Cardiac septum (tissue), 1 donor: ENCODE measurements around the gene CD72. TPM values are rescaled to one million over a fixed set of nuclear protein-coding genes. Genes with fewer than 3 reads are reported as not detected.
A peak's percentile ranks its signal among the peaks of the same experiment; 100 is the strongest.
"Not testable (repeated sequence)": the region's sequence is repeated elsewhere in the genome, so short reads cannot be mapped to it uniquely, and the experiment has no call there.

Experiments used
- DNase-seq: peaks from one replicate; pipeline ENCODE4 v3.0.0-alpha.2; 2020; ENCODE audit warnings: low spot score
- intact Hi-C: fragments of 100-400 bp; cut with DNase I; formaldehyde crosslinking; loops from one replicate; pipeline ENCODE4 v1.14.0; 2022
- total RNA-seq: library from RNA; stranded (reverse); fragmentation: NEBNext Ultra II Directional; extraction: Animal tissue kit (Norgen Biotek cat#: 25700); gene quantifications from one replicate; pipeline ENCODE4 v1.2.1, GENCODE V29; 2021
- donor health status: DM: no; HTN: no; CAD: no.

The CD72 gene
- total RNA-seq, 1 donor from 2014 or later = 0.59 TPM

DNA sequence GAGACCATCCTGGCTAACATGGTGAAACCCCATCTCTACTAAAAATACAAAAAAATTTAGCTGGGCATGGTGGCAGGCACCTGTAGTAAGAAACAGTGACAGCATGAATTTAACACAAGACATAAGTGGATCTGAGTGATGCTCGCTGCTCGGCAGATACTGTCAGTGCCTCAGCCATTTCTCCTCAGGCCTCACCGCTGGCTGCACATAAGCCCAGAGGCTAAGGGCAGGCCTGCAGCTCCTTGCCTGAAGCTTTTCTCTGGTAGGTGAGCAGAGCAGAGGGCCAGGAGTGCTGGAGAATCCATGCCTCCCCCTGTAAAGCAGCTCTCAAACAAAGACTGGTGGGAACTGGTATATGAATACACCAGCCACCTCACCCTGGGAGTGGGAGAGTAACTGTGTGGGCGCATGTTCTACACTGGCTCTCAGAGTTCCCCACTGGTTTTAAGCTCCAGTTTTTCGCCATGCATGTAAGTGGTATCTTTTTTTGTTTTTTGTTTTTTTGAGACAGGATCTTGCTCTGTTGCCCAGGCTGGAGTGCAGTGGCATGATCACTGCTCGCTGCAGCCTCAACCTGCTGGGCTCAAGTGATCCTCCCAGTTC, 10.3 kb upstream of the CD72 start:
- intact Hi-C loops = no loop called here
- peak; percentile 20 for DNase-seq

DNA sequence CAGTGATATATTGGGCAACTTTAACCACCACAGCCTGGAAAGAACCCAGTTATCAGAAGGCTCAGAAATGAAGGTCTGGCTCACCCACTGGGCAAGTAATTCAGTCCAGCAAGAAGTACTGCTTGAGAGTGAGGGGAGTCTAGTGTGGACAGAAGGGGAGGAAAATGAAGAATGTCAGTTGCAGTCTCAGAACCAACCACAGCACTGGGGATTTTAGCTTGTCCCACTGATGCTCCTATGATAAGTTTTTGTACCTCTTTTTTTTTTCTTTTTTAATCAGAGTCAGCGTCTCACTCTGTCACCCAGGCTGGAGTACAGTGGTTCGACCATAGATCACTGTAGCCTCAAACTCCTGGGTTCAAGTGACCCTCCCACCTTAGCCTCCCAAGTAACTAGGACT, 9.4 kb upstream of the CD72 start:
- intact Hi-C loops = no loop called here
- DNase-seq = no peak

DNA sequence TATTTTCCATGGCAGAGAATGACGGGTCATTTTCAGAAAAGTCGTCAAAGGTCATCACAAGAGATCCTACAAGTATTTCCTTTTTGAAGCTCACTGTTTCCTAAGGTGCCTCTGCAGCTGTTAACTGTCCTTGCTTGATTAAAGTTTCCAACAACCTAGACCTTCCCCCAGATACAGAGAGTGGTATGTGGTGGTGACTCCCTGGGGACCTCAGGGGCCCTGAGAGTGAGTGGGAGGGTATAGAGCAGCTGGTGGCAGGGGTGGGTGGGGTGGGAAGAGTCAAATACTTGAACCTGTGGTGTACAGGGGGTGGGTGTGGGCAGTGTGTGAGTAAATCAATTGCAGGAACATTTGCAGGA, 1.6 kb upstream of the CD72 start:
- intact Hi-C loops = no loop called here
- no peak for DNase-seq

DNA sequence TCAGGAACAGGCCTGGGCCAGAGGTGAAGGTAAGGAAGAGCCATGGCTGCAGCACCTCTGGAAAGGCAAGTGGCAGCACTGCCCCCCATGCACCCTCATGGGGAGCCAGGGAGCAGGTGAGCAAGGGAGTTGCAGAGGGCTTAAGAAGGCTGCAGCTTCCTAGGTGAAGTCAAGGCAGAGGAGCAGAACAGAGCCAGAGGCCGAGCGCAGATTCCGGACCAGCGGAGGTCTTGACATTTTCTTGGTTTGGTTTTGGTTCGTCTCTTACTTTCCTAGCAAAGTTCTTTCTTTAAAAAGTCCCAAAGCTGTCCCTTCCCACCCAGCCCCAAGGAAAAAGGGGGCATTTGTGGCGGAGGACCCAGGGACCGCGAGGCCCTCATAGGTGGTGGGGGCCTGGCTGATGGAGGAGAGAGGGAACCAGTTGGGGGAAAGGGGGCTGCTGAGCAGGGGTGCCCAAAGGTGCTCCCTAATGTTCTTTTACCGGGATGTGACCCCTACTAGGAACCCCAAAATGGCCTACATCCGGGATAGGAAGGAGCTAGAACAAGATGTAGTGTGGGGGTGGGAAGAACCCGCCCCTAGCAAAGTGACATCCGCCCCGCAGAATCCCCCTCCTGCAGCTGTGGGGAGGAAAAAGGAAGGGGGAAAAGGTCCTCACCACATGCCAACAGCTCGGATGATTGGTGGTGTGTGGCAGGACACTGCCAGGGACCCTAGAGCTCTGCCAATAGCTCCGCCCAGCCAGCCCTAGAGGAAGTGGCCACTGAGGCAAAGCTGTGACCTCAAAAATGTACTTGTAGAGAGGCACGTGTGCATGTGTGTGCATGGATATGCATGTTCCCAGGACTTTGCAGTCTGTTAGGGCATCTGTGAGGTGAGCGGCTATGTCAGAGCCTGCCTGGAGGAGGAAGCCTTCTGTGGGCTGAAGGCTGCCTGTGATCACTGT, 914 bp upstream of the CD72 start:
- intact Hi-C loops = no loop called here
- no peak for DNase-seq

DNA sequence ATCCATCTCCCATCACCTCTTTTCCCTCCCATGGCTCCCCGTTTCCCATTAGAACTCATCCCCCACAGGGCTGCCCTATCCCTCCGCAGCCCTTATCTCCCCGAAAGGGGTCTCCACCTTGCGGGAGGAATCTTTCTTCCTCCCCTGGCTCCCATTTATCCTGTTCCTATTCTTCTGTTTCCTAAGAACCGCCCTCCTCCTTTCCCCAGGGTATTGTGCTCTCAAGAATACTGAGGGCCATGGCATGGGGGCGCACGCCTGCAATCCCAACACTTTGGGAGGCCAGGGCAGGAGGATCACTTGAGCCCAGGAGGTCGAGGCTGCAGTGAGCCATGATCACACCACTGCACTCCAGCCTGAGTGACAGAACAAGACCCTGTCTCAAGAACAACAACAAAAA, 665 bp downstream of the CD72 start:
- DNase-seq = no peak
- intact Hi-C loops = no loop called here

DNA sequence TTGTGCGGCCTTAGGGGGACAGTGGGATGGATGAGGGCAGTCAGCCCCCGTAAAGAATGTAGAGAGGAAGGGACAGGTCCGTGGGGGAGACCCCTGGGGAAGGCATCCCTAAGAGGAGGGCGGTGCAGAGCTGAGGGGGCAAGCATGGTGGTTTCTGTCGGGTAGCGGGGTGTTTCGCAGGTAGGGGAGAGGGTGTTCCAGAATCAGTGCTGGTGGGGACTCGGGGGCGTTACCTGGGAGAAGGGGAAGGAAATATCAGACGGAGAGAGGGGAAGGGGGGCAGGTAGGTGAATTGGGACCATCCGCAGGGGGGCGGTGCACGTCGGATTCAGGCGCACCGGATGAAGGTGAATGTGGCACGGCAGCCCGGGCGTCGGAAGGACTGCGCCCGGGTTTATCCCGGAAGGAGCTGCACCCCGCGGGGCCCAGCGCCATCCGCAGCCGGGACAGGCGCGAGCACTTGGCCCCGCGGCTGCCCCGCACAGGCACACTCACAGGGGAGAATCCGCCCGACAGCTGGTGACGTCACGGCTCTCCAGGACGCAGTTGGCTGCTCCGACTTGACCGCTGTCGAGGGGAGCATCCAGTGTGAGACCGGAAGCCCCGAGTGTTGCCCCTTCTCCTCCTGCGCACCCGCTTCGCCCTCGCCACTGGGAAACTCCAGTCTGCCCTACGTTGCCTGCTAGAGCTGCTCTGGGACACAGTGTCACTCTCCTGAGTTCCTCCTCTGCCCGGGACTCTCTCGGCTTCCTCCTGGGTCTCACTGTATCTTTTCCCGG, 1.3 kb downstream of the CD72 start:
- intact Hi-C loops = no loop called here
- peak; percentile 83 for DNase-seq

DNA sequence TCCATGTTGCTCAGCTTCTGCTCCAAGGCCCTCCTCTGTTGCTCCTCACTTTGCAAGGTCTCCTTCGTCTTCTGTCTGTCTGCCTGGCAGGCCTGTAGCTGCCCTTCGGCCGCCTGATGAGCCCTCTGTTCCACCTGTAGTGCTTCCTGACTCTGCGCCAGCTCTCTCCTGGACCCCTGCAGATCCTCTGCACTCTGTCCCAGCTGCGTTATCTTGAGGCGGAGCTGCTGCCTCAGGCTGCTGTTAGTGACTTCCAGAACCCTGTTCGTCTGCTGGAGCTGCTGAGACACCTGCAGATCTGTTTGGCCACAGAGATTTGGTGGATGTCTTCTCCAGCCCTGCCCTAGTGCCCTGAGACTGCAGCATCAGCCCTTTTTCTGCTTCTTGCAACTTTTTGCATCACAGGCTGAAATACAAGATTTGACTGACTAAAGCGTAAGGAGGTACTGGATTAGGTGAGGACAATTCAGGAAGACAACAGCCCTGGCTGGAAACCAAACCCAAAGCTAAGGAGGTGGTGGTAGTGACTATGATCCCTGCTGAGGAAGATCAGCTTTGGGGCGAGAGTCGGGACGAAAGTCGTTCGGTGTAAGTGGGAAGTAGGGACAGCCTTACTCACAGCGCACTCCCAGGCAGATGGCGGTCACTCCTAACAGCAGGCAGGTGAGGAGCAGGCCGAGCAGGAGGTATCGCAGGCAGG, 2.1 kb downstream of the CD72 start:
- intact Hi-C loops = no loop called here
- no peak for DNase-seq

DNA sequence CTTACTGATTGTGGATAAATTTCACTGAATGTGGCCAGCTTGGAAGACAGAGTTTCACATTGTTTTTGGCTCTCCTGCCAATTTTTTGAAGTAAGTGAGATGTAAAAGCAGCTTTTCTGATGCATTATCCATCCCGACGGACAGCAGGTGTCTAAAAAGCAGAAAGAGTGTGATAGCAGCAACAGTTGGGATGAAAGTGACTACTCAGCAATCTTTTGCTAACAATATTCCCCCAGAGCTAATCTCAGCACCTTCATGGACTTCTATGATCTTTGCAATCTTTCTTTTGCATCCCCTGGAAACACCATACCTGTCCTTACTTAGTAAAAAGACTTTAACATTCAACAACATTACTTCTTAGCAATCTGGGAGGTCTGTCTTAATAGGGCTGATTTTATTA, 5.4 kb downstream of the CD72 start:
- no peak for DNase-seq
- intact Hi-C loops = no loop called here

DNA sequence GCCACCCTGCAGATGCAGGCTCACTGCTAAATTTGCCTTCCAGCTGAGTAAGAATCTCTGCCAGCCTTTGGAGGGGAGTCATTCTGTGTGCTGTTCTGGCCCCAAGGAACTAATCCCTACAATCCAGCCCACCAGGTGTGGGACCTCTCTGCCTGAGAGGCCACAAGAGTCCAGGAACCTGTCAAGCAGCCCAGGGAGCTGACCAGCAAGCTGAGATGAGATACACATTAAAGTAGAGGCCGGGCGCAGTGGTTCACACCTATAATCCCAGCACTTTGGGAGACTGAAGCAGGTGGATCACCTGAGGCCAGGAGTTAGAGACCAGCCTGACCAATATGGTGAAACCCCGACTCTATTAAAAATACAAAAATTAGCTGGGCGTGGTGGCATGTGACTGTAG, 6.1 kb downstream of the CD72 start:
- intact Hi-C loops = not testable (repeated sequence)

DNA sequence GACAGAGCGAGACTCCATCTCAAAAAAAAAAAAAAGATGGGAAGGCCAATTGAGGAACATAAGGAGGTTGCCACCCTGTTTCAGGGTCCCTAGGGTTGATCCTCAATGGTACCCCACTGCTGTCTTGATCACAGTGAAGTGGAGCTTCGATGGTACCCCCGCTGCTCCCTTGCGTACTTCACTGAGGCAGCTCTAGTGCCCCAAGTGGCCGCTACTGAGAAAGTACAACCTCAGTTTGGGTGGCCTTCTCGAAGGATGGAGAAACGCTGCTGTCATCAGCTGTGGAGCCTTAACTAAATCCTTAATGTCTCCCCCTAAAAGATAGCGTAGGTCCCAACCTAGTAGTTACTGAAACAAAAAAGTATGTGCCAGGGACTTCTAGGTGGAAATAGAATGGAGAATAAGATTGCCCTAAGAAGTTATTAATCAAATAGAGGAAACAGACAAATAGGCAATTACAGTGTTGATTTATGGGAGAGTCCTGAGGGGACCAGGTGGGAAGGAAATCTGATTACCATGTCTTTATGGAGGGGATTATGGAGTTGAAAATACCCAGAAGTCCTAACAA, 6.9 kb downstream of the CD72 start:
- DNase-seq = no peak
- intact Hi-C loops = no loop called here

More for the DNA sequence above, 6.1 kb downstream of the CD72 start:
- DNase-seq = not testable (repeated sequence)

DNA sequence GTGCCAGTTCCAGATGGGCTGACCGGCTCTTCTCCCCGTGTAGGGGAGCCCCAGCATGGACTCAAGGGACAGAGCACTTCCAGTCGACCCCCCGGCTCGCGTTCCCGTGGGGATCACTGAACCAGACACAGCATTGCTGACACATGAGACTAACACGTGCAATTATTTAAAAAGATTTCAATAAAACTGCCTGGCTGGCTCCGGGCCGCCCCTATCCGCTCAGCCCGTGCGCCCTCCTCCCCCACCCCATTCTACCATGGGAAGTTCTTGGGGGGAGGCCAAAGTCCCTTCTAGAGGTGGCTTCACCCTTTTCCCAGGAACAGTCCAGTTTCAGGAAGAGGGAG, 8.4 kb downstream of the CD72 start:
- DNase-seq = no peak
- intact Hi-C loops = loop anchor here (5.0 to 10.0 kb wide), 3 partner anchors 38 to 535 kb away; partner anchors contain the start of genes ATOSB, FANCG and VCP

DNA sequence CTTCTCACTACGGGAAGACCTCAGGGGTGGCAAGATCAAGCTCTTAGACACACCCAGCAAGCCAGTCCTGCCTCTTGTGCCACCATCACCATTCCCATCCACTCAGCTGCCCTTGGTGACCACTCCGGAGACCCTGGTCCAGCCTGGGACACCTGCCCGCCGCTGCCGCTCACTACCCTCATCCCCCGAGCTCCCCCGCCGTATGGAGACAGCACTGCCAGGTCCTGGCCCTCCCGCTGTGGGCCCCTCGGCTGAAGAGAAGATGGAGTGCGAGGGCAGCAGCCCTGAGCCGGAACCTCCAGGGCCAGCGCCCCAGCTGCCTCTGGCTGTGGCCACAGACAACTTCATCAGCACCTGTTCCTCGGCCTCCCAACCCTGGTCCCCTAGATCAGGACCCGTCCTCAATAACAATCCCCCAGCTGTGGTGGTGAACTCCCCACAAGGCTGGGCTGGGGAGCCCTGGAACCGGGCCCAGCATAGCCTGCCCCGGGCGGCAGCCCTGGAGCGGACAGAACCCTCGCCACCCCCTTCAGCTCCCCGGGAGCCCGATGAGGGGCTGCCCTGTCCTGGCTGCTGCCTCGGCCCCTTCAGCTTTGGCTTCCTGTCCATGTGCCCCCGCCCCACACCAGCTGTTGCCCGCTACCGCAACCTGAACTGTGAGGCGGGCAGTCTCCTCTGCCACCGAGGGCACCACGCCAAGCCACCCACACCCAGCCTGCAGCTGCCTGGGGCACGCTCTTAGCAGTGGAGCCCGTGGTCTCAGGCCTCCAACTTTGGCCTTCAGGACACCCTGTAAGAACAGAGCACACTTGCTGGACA, 9.0 kb downstream of the CD72 start:
- DNase-seq = no peak
- intact Hi-C loops = loop anchor here (5.0 to 10.0 kb wide), 3 partner anchors 38 to 534 kb away; partner anchors contain the start of genes ATOSB, FANCG and VCP

DNA sequence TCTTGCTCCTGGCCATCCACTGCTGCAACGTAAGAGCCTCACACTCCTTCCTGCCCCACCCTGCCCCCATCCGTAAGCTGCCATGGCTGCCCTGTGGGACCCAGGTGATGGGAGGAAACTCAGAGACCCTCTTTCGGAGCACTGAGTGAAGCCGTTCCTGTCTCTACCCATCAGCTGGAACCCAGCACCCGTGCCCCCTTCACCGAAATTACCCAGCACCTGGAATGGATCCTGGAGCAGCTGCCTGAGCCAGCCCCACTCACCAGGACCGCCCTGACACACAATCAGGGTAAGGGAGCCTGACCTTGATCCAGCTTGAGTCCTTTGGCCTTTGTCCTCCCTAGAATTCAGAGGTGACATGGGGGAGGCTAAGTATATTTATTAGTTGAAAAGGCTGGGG, 10.0 kb downstream of the CD72 start:
- no peak for DNase-seq
- intact Hi-C loops = loop anchor here (5.0 to 10.0 kb wide), 3 partner anchors 39 to 533 kb away; partner anchors contain the start of genes ATOSB, FANCG and VCP

DNA sequence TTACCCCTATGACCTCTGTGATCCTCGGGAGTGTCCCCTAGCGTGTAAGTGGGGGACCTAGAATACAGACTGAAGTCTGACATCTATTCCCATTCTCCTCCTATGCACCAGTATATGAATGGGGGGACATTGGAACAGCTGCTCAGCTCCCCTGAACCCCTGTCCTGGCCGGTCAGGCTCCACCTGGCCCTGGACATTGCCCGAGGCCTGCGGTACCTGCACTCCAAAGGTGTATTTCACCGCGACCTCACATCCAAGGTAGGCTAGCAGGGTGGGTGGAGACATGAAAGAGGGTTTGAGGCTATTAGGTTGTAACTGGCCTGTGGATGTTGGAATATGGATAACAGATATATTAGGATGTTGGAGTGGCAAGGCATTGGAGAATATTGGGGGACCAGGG, 11.5 kb downstream of the CD72 start:
- intact Hi-C loops = loop anchor here (5.0 to 10.0 kb wide), 3 partner anchors 41 to 532 kb away; partner anchors contain the start of genes ATOSB, FANCG and VCP
- DNase-seq = no peak

DNA sequence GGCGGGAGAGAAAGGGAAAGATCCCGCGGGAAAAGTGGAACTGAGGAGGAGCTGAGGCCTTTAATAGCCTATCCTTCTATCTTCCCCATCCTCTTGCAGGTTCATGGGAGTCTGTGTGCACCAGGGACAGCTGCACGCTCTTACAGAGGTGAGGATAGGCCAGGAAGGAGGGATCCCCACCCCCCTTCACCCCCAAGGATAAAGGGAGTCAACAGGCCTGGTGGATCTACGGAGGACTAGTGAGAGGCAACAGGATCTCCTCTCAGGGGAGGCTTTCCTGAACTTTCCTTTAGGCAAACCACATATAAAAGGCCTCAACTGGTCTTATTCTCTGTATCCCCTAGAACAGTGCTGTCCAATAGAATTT, 12.1 kb downstream of the CD72 start:
- DNase-seq = no peak
- intact Hi-C loops = loop anchor here (5.0 to 10.0 kb wide), 3 partner anchors 41 to 531 kb away; partner anchors contain the start of genes ATOSB, FANCG and VCP

DNA sequence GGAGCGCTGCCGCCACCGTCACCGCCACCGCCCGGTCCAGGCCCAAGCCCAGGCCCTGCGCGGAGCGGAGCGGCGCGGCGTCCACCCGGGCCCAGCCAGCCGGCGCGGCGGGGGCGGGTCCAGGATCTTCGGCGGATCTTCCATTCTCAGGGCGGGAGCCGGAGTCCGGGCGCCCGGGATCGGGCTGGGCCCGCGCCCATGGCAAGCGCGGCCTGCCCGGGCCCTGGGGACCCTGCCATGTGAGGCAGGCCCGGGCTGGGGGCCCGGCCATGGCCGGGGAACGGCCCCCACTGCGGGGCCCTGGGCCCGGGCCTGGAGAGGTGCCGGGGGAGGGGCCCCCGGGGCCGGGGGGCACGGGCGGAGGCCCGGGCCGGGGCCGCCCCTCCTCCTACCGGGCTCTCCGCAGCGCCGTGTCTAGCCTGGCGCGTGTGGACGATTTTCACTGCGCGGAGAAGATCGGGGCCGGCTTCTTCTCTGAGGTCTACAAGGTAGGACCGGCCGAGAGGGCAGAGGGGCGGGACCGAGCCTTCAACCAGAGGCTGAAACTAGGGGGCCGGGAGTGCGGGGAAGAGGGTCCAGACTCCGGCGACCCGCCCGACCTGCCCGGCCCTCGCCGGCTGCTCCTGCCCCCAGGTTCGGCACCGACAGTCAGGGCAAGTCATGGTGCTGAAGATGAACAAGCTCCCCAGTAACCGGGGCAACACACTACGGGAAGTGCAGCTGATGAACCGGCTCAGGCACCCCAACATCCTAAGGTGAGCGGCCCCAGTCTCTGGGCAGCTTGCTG, 12.7 kb downstream of the CD72 start:
- DNase-seq = no peak
- intact Hi-C loops = loop anchor here (2.0 to 10.0 kb wide), 5 partner anchors 42 to 531 kb away; partner anchors contain the start of genes ATOSB, CCDC107, FANCG and RMRP

DNA sequence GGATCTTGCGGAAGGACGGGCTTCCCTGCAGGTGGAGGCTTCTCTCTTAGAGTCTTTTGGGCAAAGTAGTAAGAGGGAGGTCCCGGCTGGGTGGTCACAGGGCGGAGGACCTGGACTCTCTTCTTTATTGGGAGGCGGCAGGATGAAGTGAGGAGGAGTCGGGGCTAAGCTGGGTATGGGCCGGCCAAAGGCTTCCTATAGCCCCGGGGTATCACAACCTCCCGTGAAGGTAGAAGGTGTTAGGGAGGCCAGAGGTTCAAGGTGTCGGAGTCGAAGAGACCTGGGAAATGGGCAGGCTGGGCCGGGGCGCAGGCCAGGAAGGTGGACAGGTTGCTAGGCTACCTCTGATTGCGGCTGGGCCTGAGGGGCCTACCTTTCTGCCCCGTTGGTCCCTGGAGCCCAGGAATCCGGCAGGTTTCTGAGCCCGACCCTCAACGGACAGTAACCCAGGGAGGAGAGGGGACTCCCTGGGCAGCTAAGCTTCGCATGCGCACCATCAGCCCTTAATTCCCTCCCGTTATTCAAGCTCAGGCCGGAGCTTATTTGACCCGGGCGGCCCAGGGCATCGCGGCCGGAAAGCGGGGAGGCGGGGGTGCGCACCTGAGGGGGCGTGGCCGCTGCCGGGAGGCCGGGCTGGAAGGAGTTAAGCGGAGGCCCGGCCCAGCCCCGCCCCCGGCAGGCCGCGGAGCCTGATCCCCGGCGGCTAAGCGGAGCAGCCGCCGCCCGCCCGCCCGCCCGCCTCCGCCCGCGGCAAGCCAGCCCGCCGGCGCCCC, 13.4 kb downstream of the CD72 start, which contains the start of gene TESK1:
Gene TESK1 (plus strand): TSS at position 685 of the 773 bp plus-strand sequence. CDS start 358 bp downstream, outside the sequence.
- DNase-seq = peak; percentile 80
- intact Hi-C loops = loop anchor here (1.0 to 10.0 kb wide), 7 partner anchors 43 to 530 kb away; partner anchors contain the start of genes ATOSB, CCDC107, CREB3 and FANCG
